PC-3 (cell line): Measurements from ENCODE around the gene CYP27B1. TPM values are rescaled to one million over a fixed set of nuclear protein-coding genes. Genes with fewer than 3 reads are reported as not detected.

Source experiments
- ATAC-seq: fragments of 200-7000 bp; cut with Tn5 transposase; 2 replicates; pipeline ENCODE4 v1.9.1; 2020; ENCODE audit warnings: mild to moderate bottlenecking, moderate library complexity
- BruUV-seq: library from RNA; stranded (reverse); fragments of 400-500 nt; replicated peaks from 2 replicates; lab custom pipeline; 2021; lab: Mats Ljungman, UMichigan
- CTCF ChIA-PET: fragments of 300-600 bp; sonication (Branson Sonifier 250); formaldehyde crosslinking; loops from one replicate; lab custom pipeline; 2022; ENCODE audit warnings: antibody characterized with exemption; lab: Charles Lee
- POLR2A ChIA-PET: fragments of 300-600 bp; sonication (Branson Sonifier 250); formaldehyde crosslinking; loops from one replicate; lab custom pipeline; 2022; ENCODE audit warnings: antibody characterized with exemption; ENCODE audit not compliant: unreplicated experiment; lab: Charles Lee
- DNase-seq: peaks from one replicate; pipeline ENCODE4 v3.0.0-alpha.2; 2015
- H2AFZ ChIP-seq: fragments of 300-600 bp; sonication (generic); 2 replicates; pipeline ENCODE4 v1.6.0; 2016; ENCODE audit warnings: antibody characterized with exemption, low read length
- H3F3A ChIP-seq: fragments of 300-600 bp; sonication (generic); one replicate; pipeline ENCODE4 v1.6.0; 2017; ENCODE audit warnings: antibody characterized with exemption, low read length, control low read depth, mild to moderate bottlenecking; ENCODE audit not compliant: unreplicated experiment
- H3K27ac ChIP-seq: fragments of 300-600 bp; sonication (generic); 2 replicates; pipeline ENCODE4 v1.5.1; 2016; ENCODE audit warnings: mild to moderate bottlenecking, low read length
- H3K27me3 ChIP-seq: fragments of 300-600 bp; sonication (generic); 2 replicates; pipeline ENCODE4 v1.6.1; 2016; ENCODE audit warnings: low read length, mixed read lengths
- H3K36me3 ChIP-seq: fragments of 300-600 bp; sonication (generic); 2 replicates; pipeline ENCODE4 v1.6.1; 2016; ENCODE audit warnings: low read depth, mixed run types, low read length, mixed read lengths
- H3K4me1 ChIP-seq: fragments of 300-600 bp; sonication (generic); 2 replicates; pipeline ENCODE4 v1.5.1; 2016; ENCODE audit warnings: low read length; ENCODE audit not compliant: insufficient read depth
- H3K4me2 ChIP-seq: fragments of 300-600 bp; sonication (generic); 2 replicates; pipeline ENCODE4 v1.6.0; 2016; ENCODE audit warnings: low read length
- H3K4me3 ChIP-seq: fragments of 300-600 bp; sonication (generic); 2 replicates; pipeline ENCODE4 v1.5.1; 2016; ENCODE audit warnings: mild to moderate bottlenecking, low read length, mixed read lengths
- H3K79me2 ChIP-seq: fragments of 300-600 bp; sonication (generic); 2 replicates; pipeline ENCODE4 v1.6.1; 2017; ENCODE audit warnings: low read length, mixed read lengths
- H3K9ac ChIP-seq: fragments of 300-600 bp; sonication (generic); 2 replicates; pipeline ENCODE4 v1.6.0; 2016; ENCODE audit warnings: mild to moderate bottlenecking, low read length
- H3K9me2 ChIP-seq: fragments of 300-600 bp; sonication (generic); replicated peaks from 2 replicates; pipeline ENCODE4 v1.6.1; 2016; ENCODE audit warnings: mixed run types, low read length, mixed read lengths
- H3K9me3 ChIP-seq: fragments of 300-600 bp; sonication (generic); 2 replicates; pipeline ENCODE4 v1.6.1; 2016; ENCODE audit warnings: low read length, mixed read lengths
- H4K20me1 ChIP-seq: fragments of 300-600 bp; sonication (generic); 2 replicates; pipeline ENCODE4 v1.6.1; 2016; ENCODE audit warnings: low read length, mixed read lengths
- EZH2 ChIP-seq: fragments of 300-600 bp; sonication (generic); IDR thresholded peaks from one replicate; pipeline ENCODE4 v1.6.1; 2017; ENCODE audit warnings: antibody characterized with exemption, mild to moderate bottlenecking, low read length; ENCODE audit not compliant: unreplicated experiment
- EZH2phosphoT487 ChIP-seq: fragments of 300-600 bp; sonication (generic); IDR thresholded peaks from 2 replicates; pipeline ENCODE4 v1.6.1; 2018; ENCODE audit warnings: mild to moderate bottlenecking, antibody characterized with exemption, low read length, borderline replicate concordance
- intact Hi-C: fragments of 100-400 bp; cut with micrococcal nuclease; formaldehyde crosslinking; loops from 2 replicates; pipeline ENCODE4 v1.9.0; 2023
- total RNA-seq: library from RNA; depleted of rRNA; stranded (reverse); fragments of >200 nt; gene quantifications from 2 replicates; pipeline ENCODE4 v1.2.3, GENCODE V29; 2014
- TF ChIP-seq, protein P1 (sequence below): fragments of 300-600 bp; sonication (generic); conservative IDR thresholded peaks from 2 replicates; pipeline ENCODE4 v1.5.1; 2017; ENCODE audit warnings: antibody characterized with exemption, low read depth, mild to moderate bottlenecking, low read length

Gene CYP27B1
- total RNA-seq, 1 experiment from 2014 or later: 8.1 TPM

DNA sequence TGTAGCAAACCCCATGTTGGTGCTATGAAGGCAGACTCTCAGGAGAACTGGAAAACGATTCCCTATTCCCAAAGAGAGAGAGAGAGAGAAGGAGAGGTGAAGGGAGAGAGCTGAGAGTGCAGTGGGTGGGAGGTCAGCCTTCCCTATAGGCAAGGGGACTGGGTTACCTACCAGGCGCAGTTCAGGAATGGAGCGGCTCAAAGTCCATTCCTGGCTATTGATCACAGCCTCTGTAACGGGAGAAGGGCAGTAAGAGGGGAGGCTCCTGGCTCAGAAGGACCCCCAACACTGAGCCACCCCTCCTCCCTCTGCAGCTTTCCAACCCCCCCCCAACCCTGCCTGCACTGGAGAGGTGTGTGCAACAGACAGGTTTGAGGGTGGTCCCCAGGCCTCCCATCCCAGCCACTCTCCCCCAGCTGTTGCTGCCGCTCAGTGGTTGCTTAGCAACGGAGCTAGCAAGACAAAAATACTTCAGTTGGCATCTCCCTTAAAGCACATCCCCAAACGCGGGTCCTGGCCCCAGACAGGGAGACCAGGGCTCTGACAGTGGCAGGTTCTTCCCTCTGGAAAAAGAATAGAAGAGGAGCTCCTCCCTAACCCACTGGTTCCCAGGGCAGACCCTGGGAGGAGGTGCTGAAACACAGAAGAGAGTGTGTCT lies 31.6 kb downstream of the CYP27B1 start:
- CTCF ChIA-PET: interaction anchor here (2.0 kb wide), 1 partner anchor 9 kb away, joined by 9 read pairs; no protein-coding TSS in a partner anchor
- H4K20me1 ChIP-seq: no peaks in the 10 kb centered on the region
- H3K4me2 ChIP-seq: peak overlapping the region; percentile 87
- DNase-seq: no peak
- no peak overlapping the region for H2AFZ ChIP-seq
- POLR2A ChIA-PET: no interaction called here
- H3K27ac ChIP-seq: no peak overlapping the region
- TF ChIP-seq EZH2: no peak
- ATAC-seq: no peak; the same call in 1 of the 2 replicates
- H3K9me2 ChIP-seq: no peaks in the 10 kb centered on the region
- no TSS peak for BruUV-seq
- no peak overlapping the region for H3K9ac ChIP-seq
- no peaks in the 10 kb centered on the region for H3F3A ChIP-seq
- H3K9me3 ChIP-seq: no peaks in the 10 kb centered on the region
- H3K27me3 ChIP-seq: peaks cover 50% of the 10 kb centered on the region
- intact Hi-C loops: no loop called here
- H3K36me3 ChIP-seq: no peaks in the 10 kb centered on the region
- peaks cover 17% of the 10 kb centered on the region for H3K4me1 ChIP-seq
- peak overlapping the region; percentile 64; the same call in 1 of the 2 replicates for H3K4me3 ChIP-seq
- no peaks in the 10 kb centered on the region for H3K79me2 ChIP-seq

DNA sequence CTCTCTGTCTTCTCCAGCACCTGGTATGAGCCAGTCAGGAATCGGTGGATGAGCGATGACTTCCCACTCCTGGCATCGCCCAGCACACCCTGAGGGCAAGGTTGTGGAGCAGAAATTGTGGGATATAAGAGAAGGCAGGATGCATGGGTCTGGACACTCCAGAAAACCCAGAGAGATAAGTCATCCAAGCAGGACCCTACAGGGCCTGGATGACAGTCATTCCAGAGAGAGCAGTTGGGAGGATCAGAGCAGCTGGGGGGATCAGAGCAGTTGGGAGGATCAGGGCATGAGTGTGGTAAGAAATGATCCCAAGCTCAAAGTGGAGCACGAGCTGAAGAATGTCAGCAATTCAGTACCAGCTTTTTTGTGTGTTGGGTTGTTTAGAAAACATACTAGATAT lies 32.3 kb downstream of the CYP27B1 start:
- no peak for ATAC-seq
- no peaks in the 10 kb centered on the region for H4K20me1 ChIP-seq

DNA sequence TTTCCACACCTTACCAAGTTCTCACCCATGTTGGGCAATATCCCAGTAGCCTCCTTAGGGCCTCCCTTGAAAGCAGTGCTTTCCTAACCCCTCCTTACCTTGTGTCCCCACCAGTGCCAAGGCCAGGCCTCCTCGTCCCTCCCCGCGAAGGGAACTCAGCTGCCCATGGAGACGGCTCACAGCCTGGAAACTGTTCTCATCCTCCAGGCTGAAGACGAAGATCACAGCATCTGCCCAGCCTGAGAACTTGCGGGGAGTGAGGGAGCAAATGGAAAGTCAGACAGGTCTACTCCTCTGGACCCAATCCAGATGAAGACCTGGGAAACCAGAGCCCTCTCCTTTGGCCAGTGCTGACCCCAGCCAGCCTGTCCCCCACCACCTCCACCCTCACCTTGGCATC lies 33.0 kb downstream of the CYP27B1 start:
- CTCF ChIA-PET: no interaction called here
- H3K27ac ChIP-seq: no peak overlapping the region

More for the DNA sequence above, 32.3 kb downstream of the CYP27B1 start:
- ChIA-PET CTCF (interaction anchor here (0.7 kb wide), 1 partner anchor 123 kb away, joined by 3 read pairs; the partner anchor contains the start of gene ARHGEF25), POLR2A (interaction anchor here (0.6 kb wide), 1 partner anchor 10 kb away, joined by 3 read pairs; no protein-coding TSS in a partner anchor)
- H3K79me2 ChIP-seq: no peaks in the 10 kb centered on the region
- H3K9ac ChIP-seq: no peak overlapping the region
- no peak for DNase-seq
- intact Hi-C loops: no loop called here
- no peak overlapping the region for H3K27ac ChIP-seq
- no peak overlapping the region for H3K4me3 ChIP-seq
- TF ChIP-seq, protein P1, sequence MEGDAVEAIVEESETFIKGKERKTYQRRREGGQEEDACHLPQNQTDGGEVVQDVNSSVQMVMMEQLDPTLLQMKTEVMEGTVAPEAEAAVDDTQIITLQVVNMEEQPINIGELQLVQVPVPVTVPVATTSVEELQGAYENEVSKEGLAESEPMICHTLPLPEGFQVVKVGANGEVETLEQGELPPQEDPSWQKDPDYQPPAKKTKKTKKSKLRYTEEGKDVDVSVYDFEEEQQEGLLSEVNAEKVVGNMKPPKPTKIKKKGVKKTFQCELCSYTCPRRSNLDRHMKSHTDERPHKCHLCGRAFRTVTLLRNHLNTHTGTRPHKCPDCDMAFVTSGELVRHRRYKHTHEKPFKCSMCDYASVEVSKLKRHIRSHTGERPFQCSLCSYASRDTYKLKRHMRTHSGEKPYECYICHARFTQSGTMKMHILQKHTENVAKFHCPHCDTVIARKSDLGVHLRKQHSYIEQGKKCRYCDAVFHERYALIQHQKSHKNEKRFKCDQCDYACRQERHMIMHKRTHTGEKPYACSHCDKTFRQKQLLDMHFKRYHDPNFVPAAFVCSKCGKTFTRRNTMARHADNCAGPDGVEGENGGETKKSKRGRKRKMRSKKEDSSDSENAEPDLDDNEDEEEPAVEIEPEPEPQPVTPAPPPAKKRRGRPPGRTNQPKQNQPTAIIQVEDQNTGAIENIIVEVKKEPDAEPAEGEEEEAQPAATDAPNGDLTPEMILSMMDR: no peak
- TF ChIP-seq EZH2: no peak
- TF ChIP-seq EZH2phosphoT487: no peak
- no peaks in the 10 kb centered on the region for H3F3A ChIP-seq
- no peaks in the 10 kb centered on the region for H3K36me3 ChIP-seq
- peaks cover 17% of the 10 kb centered on the region for H3K4me1 ChIP-seq
- BruUV-seq: no TSS peak
- H3K27me3 ChIP-seq: peaks cover 46% of the 10 kb centered on the region
- H2AFZ ChIP-seq: no peak overlapping the region
- no peaks in the 10 kb centered on the region for H3K9me3 ChIP-seq
- no peaks in the 10 kb centered on the region for H3K9me2 ChIP-seq
- no peak overlapping the region for H3K4me2 ChIP-seq

More for the DNA sequence above, 33.0 kb downstream of the CYP27B1 start:
- peaks cover 17% of the 10 kb centered on the region for H3K4me1 ChIP-seq
- no peak overlapping the region for H3K4me3 ChIP-seq
- no peak for DNase-seq
- H3K9me2 ChIP-seq: no peaks in the 10 kb centered on the region
- no TSS peak for BruUV-seq
- H3F3A ChIP-seq: no peaks in the 10 kb centered on the region
- no peaks in the 10 kb centered on the region for H3K79me2 ChIP-seq
- no peak for ATAC-seq
- no peak overlapping the region for H3K4me2 ChIP-seq
- H3K27me3 ChIP-seq: peaks cover 39% of the 10 kb centered on the region
- no peaks in the 10 kb centered on the region for H4K20me1 ChIP-seq
- no peak for TF ChIP-seq EZH2phosphoT487
- TF ChIP-seq, protein P1: no peak
- TF ChIP-seq EZH2: no peak
- POLR2A ChIA-PET: no interaction called here
- no peak overlapping the region for H3K9ac ChIP-seq
- H3K36me3 ChIP-seq: no peaks in the 10 kb centered on the region
- H3K9me3 ChIP-seq: no peaks in the 10 kb centered on the region
- intact Hi-C loops: no loop called here
- H2AFZ ChIP-seq: no peak overlapping the region
